A549 (cell line): Measurements from ENCODE around the gene TUB.

Source experiments
- BCL3 ChIP-seq: fragments of >200 bp; sonication (Bioruptor Twin); formaldehyde crosslinking; IDR thresholded peaks from 3 replicates; pipeline ENCODE4 v1.6.1; 2016
- CTCF ChIP-seq: fragments of >200 bp; sonication (Bioruptor Twin); formaldehyde crosslinking; IDR thresholded peaks from 3 replicates; pipeline ENCODE4 v1.5.1; 2016
- ELK1 ChIP-seq: fragments of 150-350 bp; IDR thresholded peaks from 2 replicates; pipeline ENCODE4 v1.6.1; 2014; ENCODE audit warnings: low read depth, mild to moderate bottlenecking, low read length
- POLR2A ChIP-seq: IDR thresholded peaks from 2 replicates; pipeline ENCODE4 v1.6.1; 2012; ENCODE audit warnings: mild to moderate bottlenecking, low read length
- REST ChIP-seq: fragments of 200-600 bp; sonication (generic); IDR thresholded peaks from 2 replicates; pipeline ENCODE4 v1.6.1; 2016; ENCODE audit warnings: antibody characterized with exemption, mild to moderate bottlenecking, moderate library complexity

GRCh38 chr11:8086571-8086970, 5.6 kb downstream of the TUB start:
- TF ChIP-seq POLR2A, result no peak
- no peak for TF ChIP-seq CTCF
- no peak for TF ChIP-seq BCL3
- no peak for TF ChIP-seq REST
- TF ChIP-seq ELK1, result no peak
